GM18909 (cell line): ENCODE data around the gene EGR4.

Experiments used
- ATAC-seq: cut with Tn5 transposase; IDR thresholded peaks from one replicate; pipeline ENCODE4 v1.9.1; 2021; ENCODE audit warnings: mild to moderate bottlenecking; ENCODE audit not compliant: unreplicated experiment, poor library complexity

EGR4 gene

DNA sequence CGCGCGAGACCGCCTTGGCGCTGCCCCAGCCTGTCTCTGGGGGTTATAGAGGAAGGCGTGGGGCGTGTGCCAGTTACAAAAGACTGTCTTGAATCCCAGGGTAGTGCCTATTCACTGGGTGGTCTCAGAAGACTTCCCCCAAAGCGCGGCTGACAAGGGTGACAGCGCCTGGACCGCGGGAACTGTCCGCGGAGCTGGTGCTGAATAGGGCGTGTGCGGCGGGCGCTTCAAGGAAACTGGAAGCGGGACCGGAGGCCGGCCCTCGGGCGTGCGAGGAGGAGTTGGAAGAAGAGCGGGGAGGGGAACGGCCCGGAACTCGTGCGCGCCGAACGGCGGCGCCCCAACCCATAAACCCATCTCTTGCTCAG, 2.3 kb downstream of the EGR4 start:
- peak; percentile 32 for ATAC-seq

GRCh38 chr2:73290049-73290839, 3.1 kb downstream of the EGR4 start:
- ATAC-seq = no peak

DNA sequence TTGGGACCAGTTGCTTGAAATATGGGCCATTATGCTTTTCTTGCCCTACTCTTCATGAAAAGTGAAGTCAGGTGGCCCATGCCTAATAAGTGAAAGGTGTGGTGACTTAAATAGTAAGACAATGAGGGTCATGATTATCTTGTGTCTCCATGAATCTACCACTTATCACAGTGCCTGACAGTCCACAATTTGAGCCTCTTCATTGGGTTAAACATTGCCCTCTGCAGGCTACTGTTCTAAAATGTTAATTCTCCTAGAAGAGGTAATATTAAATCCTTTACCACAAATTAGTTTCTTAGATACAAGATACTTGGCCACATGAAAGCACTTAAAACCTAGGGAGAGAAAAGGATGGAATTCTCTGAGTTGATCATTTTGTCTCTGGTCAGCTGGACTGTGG, 4.0 kb downstream of the EGR4 start:
- no peak for ATAC-seq

DNA sequence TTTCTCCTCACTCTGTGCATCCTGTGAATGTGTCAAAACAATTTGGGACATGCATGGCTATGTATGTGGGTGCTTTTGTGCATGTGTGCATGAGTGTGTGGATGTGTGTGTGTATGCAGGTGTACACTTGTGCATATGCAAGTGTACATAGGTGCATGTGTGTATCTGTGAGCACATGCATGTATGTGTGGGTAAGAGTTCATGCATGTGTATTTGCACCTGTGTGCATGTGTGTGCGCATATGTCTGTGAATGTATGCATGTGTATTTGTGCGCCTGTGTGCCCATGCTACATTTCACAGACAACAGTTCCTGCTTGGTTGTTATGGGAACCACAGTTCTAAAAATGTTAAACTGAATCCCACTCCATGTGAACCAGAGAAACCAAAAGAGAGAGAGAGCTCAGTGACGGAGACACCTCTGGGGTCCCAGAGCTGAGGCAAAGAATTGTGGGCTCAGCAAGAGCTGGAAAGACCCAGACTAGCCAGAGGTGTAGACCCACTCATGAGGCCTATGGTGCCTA, 7.2 kb downstream of the EGR4 start:
- no peak for ATAC-seq

GRCh38 chr2:73285159-73285739, 8.1 kb downstream of the EGR4 start:
- ATAC-seq = peak; percentile 71

DNA sequence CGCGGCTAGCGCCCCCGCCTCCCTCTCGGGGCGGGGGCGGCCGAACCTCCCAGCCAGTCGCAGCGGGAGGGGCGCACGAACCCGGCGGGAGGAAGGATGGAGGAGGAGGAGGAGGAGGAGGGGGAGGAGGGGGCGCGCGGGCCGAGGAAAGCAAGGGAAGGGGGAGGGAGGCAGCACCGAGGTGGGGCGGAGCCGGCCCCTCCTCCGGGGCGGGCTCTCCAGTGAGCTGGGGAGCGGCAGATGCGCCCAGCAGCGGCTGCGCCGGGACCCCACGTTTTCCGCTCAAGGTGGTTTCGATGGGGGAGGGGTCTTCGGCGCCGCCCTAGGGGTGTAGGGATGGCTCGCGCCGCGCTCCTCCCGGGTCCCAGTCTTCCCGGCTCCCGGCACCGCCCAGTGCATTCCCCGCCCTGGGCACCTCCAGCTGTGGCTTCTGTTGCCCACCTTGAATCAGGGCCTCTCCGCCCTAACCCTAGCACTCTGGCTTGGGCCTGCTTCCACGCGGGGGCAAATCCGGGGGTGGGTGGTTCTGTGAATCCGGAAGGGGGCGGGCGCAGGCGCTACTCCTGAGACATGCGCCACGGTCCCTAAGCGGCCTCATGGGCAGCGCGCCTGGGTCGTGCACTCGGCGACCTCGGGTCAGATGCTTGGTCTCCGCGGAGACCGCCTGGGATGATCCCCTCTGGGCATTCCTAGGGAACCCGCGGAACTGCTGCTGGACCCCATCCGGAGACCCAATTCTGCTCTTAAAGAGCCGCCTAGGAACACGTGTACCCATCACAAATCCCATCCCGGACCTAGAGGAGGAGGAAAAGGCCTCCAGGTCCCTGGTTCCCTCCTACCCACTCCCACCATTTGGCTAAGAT, 8.8 kb downstream of the EGR4 start, which contains the start of gene FBXO41:
Gene FBXO41 (minus strand): TSS at position 183 of the 863 bp plus-strand sequence. CDS start 14,848 bp downstream, outside the sequence.
- peak; percentile 69 for ATAC-seq

GRCh38 chr2:73283545-73284295, 9.6 kb downstream of the EGR4 start:
- peak; percentile 21 for ATAC-seq

DNA sequence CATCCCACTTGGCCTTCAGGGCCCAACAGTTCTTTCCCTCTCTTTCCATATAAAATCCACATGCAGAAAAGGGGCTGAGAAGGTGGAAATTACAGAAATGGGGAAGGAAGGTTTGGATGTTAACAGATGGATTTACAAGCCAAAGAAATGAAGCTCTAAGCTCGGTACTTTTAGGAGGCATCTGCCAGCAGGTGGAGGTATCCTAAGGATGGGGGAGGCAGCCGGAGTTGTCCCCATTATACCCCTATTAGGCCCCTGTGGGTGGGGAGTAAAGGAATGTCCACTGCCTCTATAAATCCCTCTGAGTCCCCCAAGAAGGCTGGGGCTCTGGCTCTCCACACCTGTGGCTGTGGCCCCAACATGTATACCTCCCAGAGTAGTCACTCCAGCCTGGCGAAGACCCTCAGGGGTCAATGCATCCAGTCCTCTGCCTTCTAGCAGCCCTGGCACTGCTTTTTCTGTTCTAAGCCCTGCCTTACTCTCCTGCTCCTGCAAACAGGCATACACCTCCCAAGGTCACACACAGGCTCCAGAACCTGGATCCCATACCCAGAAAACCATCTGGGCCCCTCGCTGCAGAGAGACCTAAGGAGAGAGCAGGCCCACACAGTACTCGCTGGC, 10.3 kb downstream of the EGR4 start:
- ATAC-seq = no peak

GRCh38 chr2:73281244-73281643, 12.1 kb downstream of the EGR4 start:
- ATAC-seq = no peak

DNA sequence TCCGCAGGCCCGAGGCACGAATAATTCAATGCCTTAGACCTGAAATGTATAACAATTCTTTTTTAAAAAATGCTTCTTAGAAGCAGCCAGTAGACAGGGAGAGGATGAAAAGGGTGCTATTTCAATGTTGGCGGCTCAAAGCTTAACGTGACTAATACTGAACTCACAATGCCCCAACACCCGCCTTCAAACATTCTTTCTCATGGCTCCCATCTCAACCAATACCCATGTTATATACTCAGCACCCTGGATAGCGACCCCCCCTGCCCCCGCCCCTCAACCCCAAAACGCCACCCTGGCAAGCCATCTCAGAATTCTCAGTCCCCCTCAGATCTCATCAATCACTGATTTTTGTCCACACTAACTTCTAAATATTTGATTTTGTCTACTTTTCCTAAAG, 13.5 kb downstream of the EGR4 start:
- no peak for ATAC-seq

DNA sequence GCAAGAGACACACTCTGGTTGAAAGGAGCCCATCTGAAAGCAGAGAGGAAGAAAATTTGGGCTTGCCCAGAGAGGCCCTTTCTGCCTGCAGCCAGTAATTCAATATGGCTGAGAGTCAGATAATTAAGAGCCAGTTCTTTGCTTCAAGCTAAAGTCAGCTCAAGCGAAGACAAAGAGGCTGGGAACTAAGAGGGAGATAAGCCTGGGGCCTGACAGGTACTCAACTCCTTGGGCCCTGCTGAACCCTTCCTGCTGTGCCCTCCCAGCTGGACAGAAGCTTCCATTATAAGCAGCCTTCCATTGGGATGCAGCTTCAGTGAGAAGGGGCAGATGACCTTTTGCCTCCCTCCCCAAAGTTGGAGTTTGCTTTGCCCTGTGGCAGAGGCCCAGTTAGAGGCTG, 21.1 kb downstream of the EGR4 start:
- ATAC-seq = no peak

DNA sequence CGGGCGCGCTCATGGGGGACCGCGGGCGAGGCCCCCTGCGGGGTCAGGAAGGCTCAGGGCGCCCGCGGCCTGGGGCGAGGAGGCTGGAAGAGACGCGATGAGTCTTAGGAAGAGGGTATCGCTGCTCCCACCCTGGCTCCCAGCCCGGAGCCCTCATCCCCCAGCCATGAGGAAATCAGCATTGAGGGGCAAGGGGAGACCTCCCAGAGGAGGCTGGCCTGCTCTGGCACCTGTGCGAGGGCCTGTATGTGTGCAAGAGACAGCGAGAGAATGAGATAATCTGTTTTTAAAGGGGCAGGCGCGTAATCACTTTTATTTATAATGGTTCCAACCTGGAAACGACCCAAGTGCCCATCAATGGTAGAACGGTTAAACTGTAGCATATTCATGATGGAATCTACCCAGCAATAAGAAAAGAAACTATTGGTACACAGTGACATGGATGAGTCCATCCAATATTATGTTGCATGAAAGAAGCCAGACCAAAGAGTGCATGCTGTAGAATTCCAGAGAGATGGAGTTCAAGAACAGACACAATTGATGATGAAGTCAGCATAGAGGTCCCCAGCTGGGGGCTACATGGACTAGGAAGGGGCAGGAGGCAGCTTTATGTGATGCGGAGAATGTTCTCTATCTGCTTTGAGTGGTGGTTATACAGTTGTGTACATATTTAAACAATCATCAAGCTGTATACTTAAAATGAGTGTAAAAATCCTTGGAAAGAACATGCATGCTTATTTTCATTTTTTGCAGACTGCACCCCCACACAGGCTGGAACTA, 23.5 kb downstream of the EGR4 start:
- ATAC-seq = no peak

- no peak for ATAC-seq
Observed at GRCh38 chr2:73268830-73269685, 24.3 kb downstream of the EGR4 start.

DNA sequence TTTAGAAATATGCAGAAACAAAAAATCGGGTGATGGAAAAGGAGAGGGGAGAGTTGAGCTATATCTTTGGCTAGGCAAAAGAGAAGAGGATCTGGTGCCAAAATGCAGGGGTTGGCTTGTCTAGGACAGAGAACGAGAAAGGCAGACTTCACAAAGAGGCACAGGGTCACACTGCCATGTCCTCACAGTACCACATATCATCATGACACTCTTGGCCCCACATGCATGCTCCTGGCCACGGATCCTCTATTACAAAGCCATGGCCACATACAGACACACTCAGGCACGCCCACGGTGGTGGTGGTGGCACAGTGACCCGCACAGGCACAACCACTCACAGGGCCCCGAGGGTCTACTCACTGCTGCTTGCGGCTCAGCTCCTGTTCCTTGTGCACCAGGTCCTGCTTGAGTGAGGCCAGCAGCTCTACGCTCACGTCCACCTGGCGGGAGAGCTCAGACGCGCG, 24.9 kb downstream of the EGR4 start:
- no peak for ATAC-seq

DNA sequence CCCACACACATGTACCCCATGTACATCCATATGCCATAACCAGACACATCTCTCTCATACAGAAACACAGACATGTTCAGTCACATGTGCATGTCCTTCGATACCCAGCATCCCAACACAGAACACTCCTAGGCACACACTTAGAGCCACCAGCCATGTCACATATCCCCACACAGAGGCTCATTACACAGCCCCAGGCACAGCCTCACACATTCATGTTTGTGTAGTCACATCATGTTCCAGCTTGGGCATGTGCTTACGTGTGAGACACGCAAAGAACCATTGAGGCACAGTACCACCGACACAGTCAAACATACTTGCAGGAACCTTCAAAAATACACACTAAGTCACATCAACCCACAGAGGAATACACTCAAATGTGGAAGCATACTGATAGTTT, 26.3 kb downstream of the EGR4 start:
- ATAC-seq = no peak

- no peak for ATAC-seq
Observed at GRCh38 chr2:73266061-73266901, 27.1 kb downstream of the EGR4 start.
